HCT116 (cell line): ENCODE measurements around the gene MYL3.

Experiments used
- CTCF ChIP-seq, 3 experiments: fragments of 200-600 bp in 1 of 3; sonication (generic) in 1 of 3; IDR thresholded peaks in 2 of 3; conservative IDR thresholded peaks in 1 of 3; 2 replicates each; pipeline ENCODE4 v1.5.1; 2012 to 2017; ENCODE audit warnings: low read depth in 2 of 3, low read length in 2 of 3, antibody characterized with exemption in 1 of 3, borderline replicate concordance in 1 of 3, control low read depth in 1 of 3, mild to moderate bottlenecking in 1 of 3, mixed read lengths in 1 of 3, mixed run types in 1 of 3, moderate library complexity in 1 of 3; ENCODE audit not compliant: insufficient read depth in 1 of 3
- ELF1 ChIP-seq: IDR thresholded peaks from 2 replicates; pipeline ENCODE4 v1.6.1; 2012; ENCODE audit warnings: low read depth, borderline replicate concordance
- EZH2phosphoT487 ChIP-seq: fragments of 200-600 bp; IDR thresholded peaks from 2 replicates; pipeline ENCODE4 v1.6.1; 2018; ENCODE audit warnings: antibody characterized with exemption, borderline replicate concordance
- POLR2AphosphoS5 ChIP-seq: IDR thresholded peaks from 2 replicates; pipeline ENCODE4 v1.6.1; 2011; ENCODE audit warnings: mild to moderate bottlenecking, low read depth, low read length, moderate library complexity
- SRF ChIP-seq: IDR thresholded peaks from 2 replicates; pipeline ENCODE4 v1.6.1; 2012; ENCODE audit warnings: low read depth
- TF ChIP-seq, protein P1 (sequence below): IDR thresholded peaks from 2 replicates; pipeline ENCODE4 v1.6.1; 2012; ENCODE audit warnings: low read depth

DNA sequence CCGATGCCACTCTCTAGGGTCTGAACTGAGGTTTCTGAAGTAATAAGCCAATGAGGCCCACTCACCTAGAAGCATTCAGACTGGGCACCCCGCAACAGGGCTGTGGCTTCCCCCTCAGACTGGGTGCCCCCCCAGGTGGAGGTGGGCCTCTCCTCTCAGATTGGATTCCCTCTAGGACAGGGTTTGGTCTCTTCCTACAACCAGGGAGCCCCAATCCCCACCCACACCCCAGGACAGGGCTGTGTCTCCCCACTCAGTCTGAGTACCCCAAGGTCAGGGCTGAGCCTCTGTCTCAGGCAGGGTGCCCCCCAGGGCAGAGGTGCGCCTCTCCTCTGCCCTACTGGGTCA lies 41.9 kb upstream of the MYL3 start:
- TF ChIP-seq, protein P1, sequence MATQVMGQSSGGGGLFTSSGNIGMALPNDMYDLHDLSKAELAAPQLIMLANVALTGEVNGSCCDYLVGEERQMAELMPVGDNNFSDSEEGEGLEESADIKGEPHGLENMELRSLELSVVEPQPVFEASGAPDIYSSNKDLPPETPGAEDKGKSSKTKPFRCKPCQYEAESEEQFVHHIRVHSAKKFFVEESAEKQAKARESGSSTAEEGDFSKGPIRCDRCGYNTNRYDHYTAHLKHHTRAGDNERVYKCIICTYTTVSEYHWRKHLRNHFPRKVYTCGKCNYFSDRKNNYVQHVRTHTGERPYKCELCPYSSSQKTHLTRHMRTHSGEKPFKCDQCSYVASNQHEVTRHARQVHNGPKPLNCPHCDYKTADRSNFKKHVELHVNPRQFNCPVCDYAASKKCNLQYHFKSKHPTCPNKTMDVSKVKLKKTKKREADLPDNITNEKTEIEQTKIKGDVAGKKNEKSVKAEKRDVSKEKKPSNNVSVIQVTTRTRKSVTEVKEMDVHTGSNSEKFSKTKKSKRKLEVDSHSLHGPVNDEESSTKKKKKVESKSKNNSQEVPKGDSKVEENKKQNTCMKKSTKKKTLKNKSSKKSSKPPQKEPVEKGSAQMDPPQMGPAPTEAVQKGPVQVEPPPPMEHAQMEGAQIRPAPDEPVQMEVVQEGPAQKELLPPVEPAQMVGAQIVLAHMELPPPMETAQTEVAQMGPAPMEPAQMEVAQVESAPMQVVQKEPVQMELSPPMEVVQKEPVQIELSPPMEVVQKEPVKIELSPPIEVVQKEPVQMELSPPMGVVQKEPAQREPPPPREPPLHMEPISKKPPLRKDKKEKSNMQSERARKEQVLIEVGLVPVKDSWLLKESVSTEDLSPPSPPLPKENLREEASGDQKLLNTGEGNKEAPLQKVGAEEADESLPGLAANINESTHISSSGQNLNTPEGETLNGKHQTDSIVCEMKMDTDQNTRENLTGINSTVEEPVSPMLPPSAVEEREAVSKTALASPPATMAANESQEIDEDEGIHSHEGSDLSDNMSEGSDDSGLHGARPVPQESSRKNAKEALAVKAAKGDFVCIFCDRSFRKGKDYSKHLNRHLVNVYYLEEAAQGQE, result no peak
- TF ChIP-seq CTCF (IDR thresholded peaks at IDR 0.05 in 2 of 3, conservative IDR thresholded peaks at IDR 0.05 in 1 of 3; ENCODE audit: borderline replicate concordance in 1 of 3, insufficient read depth in 1 of 3, low read depth in 2 of 3, low read length in 2 of 3), result no peak
- TF ChIP-seq ELF1, result no peak
- TF ChIP-seq POLR2AphosphoS5, result no peak
- no peak for TF ChIP-seq SRF
- no peak for TF ChIP-seq EZH2phosphoT487
